ENCODE results near the gene ZFHX3.

ZFHX3 gene

DNA sequence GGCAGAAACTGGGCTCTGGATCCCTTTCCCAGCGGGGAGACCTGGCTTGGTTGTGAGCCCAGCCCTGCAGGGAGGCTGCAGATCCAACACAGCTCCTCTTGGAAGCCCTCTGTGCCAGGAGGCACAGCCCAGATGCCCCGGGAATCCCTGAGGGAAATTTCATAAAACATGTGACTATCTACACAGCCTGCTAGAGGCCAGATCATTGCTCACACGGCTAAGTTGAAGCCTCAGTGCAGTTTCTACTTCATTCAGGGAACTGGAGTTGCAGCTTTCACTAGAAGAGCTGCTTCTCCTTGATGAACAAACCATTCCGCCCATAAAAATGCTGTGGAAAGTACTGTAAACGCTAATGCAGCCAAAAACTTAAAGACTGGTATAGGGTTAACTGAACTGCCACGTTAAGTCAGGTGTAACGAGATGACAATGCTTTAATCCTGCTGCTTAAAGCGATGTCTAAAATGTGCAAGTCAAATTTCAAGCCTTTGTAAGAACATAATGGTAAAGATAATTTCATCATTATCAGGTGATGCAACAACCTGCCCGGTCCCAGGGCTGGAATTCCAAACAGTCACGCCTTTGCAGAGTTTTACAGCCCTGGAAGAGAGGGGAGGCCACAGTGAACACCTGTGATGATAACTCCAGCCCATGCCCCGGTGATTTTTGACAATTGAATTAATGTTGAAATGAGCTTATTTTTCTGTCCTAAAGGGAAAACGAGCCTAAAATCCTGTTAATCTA lies 172.5 kb downstream of the ZFHX3 start:
- no peak overlapping the region for H3K27ac Mint-ChIP-seq
- H3K4me3 Mint-ChIP-seq: no peak overlapping the region
- H3K36me3 Mint-ChIP-seq: no peaks in the 10 kb centered on the region
- no peaks in the 10 kb centered on the region for H3K9me3 Mint-ChIP-seq (ENCODE audit: low read depth)
- peaks cover 3% of the 10 kb centered on the region for H3K27me3 Mint-ChIP-seq
- H3K4me1 Mint-ChIP-seq (ENCODE audit: low read depth): peaks cover 16% of the 10 kb centered on the region

DNA sequence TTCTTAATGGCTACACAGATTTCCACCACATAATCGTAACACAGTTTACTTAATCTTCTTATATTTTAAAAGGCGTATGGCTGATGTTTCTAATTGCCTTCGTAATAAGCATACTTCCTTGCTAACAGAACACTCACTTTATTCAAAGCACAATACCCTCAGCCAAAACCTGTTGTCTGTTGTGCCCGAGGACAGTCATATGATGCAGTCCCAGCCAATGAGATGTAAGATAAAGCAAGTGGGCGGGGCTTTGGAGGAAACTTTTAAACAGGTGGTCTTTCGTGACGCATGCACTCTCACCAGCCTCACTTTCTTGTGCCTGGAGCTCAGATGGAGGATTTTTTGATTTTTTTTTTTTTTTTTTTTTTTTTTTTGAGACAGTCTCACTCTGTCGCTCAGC lies 174.1 kb downstream of the ZFHX3 start:
- Mint-ChIP-seq H3K36me3 (no peaks in the 10 kb centered on the region), H3K9me3 (ENCODE audit: low read depth) (no peaks in the 10 kb centered on the region), H3K4me1 (ENCODE audit: low read depth) (peaks cover 16% of the 10 kb centered on the region), H3K27me3 (peaks cover 3% of the 10 kb centered on the region), H3K4me3 (no peak overlapping the region), H3K27ac (no peak overlapping the region)

DNA sequence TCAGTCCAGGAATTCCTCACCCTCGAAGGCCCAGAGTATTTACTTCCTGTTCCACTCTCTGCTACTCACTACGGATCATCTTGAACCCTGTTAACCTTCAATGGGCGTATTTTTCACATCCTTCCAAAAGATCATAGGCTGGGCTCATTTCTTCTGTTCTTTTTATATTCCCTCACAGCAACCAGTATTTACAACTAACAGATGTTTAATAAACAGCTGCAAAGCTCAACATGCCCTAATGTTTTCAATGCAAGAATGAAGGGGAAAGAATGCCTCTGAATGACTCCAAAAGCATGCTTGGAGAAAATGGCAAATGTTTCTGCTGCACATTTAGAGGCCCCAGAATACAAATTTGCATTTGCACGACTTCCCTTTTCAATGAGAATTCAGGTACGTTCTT lies 174.9 kb downstream of the ZFHX3 start:
- Mint-ChIP-seq H3K27me3 (peaks cover 3% of the 10 kb centered on the region), H3K4me3 (no peak overlapping the region), H3K4me1 (ENCODE audit: low read depth) (peaks cover 16% of the 10 kb centered on the region), H3K27ac (no peak overlapping the region), H3K36me3 (no peaks in the 10 kb centered on the region), H3K9me3 (ENCODE audit: low read depth) (no peaks in the 10 kb centered on the region)

DNA sequence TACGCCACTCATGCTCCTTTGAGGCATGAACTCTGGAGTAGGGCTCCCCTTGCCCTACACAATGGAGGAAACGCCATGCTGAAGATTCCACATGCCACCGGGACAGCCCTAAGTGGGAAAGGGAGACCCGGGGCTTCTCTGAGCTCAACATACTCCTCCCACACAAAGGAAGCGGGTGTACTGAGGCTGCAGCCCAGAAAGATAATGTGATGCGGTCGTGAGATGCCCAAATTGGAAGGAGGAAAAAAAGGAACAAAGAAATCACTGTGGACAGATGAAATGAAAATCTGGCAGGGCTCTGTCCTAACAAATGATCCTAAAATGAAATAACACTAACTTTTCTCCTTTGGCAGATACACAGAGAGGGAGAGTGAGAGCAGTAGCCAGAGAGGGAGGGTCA lies 182.1 kb downstream of the ZFHX3 start:
- Mint-ChIP-seq H3K9me3 (ENCODE audit: low read depth) (no peaks in the 10 kb centered on the region), H3K27me3 (peaks cover 2% of the 10 kb centered on the region), H3K27ac (no peak overlapping the region), H3K4me3 (no peak overlapping the region), H3K4me1 (ENCODE audit: low read depth) (no peaks in the 10 kb centered on the region), H3K36me3 (no peaks in the 10 kb centered on the region)

DNA sequence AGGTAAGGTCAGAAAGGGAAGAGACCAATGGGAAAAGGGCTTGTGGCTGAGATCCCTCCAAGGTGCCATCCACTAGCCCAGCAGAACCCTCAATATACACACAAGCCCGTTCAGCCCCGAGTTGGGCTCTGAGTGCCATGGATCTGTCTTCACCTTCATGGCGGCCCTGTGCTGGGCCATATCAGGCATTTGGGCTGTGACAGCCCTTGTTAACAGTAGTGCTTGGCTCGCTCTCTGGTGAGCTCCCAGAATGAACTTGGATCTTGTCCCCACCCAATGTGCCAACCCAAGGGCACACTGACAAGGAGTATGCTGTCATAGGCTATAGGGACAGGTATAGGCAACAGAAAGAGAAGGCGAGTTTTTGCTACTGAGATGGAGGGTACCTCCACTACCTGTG lies 182.7 kb downstream of the ZFHX3 start:
- Mint-ChIP-seq H3K4me1 (ENCODE audit: low read depth) (no peaks in the 10 kb centered on the region), H3K4me3 (no peak overlapping the region), H3K27me3 (peaks cover 2% of the 10 kb centered on the region), H3K36me3 (no peaks in the 10 kb centered on the region), H3K9me3 (ENCODE audit: low read depth) (no peaks in the 10 kb centered on the region), H3K27ac (no peak overlapping the region)

DNA sequence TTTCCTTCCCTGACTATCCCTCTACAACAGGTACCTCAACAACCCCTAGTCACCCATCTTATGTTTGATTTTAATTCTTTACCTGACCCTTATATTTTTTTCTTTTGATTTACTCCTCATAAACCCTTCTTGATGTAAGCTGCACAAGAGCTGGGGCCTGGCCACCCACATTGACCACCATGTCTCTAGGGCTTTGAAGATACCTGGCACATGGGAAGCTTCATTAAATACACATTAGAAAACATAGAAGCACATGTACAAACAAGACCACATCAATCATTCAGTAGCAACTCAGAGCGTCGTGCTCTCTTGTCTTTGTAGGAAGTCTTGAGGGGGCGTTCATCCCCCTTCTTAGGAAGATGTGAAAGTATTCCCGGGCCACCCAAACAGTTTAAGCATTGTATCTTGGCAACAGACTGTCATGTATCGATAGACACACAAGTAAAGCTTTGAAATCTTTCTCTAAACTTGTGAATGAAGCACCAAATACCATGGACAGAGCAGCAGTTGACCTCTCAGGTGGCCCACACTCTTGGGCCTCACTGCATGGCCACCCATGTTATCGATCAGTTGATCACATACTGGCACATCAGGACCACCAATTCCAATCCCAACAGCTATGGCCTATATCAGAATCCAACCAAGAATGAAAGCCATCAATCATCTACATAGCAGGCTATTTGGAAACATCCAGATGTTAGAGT lies 183.6 kb downstream of the ZFHX3 start:
- H3K27ac Mint-ChIP-seq: no peak overlapping the region
- H3K36me3 Mint-ChIP-seq: no peaks in the 10 kb centered on the region
- H3K4me1 Mint-ChIP-seq (ENCODE audit: low read depth): no peaks in the 10 kb centered on the region
- H3K4me3 Mint-ChIP-seq: no peak overlapping the region
- no peaks in the 10 kb centered on the region for H3K9me3 Mint-ChIP-seq (ENCODE audit: low read depth)
- peaks cover 3% of the 10 kb centered on the region for H3K27me3 Mint-ChIP-seq

DNA sequence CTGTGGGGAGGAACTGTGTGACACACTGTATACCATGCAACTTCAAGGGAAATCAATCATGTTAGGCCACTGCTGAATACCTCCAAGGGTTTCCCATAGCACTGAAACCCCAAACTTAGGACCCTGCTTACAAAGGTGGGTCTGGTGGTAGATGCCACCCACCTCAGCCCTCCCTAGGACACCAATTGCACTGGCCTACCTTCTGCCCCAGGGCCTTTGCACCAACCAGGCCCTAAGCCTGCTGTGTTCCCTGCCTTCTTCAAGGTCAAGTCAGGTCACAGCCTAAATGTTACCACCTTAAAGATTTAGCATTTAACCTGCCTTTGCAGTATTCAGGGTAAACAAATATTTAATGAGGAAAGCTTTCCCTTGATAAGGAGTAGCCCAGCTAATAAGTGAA lies 185.8 kb downstream of the ZFHX3 start:
- H3K4me3 Mint-ChIP-seq: no peak overlapping the region
- peaks cover 3% of the 10 kb centered on the region for H3K27me3 Mint-ChIP-seq

DNA sequence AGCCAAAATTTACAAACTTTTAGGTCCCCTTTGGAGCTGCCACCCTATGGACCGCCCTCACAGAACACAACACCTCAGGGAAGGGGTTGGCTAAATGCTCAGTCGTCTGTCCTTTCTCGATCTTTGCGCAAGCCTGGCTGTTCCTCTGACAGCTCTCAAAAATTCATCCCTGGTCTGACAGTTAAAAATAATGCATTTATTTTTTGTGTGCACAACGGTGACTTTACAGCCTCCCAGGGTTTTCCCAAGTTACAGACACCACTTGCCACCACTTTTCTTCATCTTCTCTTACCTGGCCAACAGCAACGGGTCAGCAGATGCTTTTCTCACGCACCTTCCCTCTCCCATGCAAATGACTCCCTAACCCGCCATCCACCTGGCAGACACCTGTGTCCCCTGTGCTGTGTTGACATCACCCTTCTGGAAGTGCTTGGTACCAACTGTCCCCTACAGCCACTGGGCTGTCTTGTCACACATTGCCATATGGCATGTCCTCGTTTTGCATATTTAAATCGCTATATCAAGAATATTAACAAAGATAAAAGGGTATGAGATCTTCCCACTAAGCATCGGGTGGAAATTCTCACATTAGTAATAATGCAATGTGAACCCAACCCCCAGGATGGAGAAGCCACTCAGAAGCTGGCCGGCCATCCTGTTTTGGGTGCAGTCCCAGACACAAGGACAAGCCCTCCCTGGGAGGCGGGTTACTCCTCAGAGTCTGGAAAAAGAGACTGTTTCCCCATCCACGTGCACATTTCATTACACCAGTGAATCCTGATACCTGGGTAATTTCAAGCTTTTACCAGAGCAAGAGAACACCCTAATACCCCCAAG lies 187.0 kb downstream of the ZFHX3 start:
- peaks cover 3% of the 10 kb centered on the region for H3K27me3 Mint-ChIP-seq
- no peak overlapping the region for H3K27ac Mint-ChIP-seq
- no peaks in the 10 kb centered on the region for H3K36me3 Mint-ChIP-seq
- no peak overlapping the region for H3K4me3 Mint-ChIP-seq
- no peaks in the 10 kb centered on the region for H3K4me1 Mint-ChIP-seq (ENCODE audit: low read depth)
- no peaks in the 10 kb centered on the region for H3K9me3 Mint-ChIP-seq (ENCODE audit: low read depth)

More for the DNA sequence above, 185.8 kb downstream of the ZFHX3 start:
- H3K27ac Mint-ChIP-seq: no peak overlapping the region
- no peaks in the 10 kb centered on the region for H3K4me1 Mint-ChIP-seq (ENCODE audit: low read depth)
- H3K36me3 Mint-ChIP-seq: no peaks in the 10 kb centered on the region
- H3K9me3 Mint-ChIP-seq (ENCODE audit: low read depth): no peaks in the 10 kb centered on the region

DNA sequence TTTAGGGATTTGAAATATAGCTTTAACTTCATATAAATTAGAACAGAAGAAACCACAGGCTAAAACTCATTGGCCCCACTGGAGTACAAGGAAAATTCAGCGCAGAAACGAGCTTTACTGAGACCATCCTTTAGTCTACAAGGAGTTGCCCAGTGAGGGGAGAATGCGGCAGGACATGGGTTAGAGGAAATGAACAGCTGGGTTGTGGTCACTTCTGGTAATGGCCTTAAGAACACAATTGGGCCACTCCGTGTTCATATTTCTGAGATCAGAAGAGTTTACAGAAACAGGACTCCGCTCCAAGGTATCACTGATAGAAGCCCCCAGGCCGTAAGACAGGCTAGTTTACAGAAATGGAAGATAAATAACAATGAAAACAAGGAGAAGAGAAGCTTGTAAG lies 188.3 kb downstream of the ZFHX3 start:
- Mint-ChIP-seq H3K4me3 (no peak overlapping the region), H3K4me1 (ENCODE audit: low read depth) (no peaks in the 10 kb centered on the region), H3K9me3 (ENCODE audit: low read depth) (no peaks in the 10 kb centered on the region), H3K36me3 (no peaks in the 10 kb centered on the region), H3K27ac (no peak overlapping the region), H3K27me3 (peaks cover 1% of the 10 kb centered on the region)

DNA sequence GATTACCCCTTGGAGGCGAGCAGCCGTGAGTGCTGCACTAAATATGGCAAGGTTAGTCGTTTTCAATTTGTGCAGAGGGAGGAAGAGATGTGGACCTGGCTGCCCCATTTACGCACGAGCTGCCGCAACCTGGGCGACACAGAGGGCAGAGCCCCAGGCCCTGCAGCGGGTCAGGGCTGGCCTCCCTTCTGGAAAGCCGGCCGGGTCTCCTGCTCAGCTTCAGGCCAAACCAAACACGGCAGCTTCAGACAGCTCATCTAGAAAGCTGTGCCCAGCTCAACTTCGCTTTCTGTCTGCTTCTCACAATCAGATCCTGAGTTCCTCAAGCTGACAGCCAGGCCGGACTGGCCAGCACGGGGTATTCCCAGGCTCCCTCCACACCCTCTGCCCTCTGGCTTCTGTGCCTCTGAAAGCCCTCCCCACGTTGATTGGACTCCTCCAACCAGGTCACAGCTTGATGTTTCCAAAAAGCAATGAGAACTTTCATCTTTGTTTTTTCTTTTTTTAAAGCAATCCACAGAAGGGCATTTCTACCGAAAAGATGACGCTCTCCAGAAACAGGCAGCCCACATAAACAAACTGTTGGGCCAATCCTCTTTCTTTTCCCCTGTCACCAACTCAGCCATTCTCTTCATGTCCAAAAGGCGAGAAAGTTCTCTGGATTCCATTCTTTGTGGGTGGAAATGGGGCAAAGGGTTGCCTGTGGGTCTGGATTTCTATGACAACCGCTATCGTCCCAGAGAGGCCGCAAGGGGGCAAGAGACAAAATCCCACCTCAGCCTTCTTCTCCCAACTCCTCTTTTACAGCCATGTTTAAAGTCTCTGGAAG lies 189.0 kb downstream of the ZFHX3 start:
- H3K27ac Mint-ChIP-seq: no peak overlapping the region

DNA sequence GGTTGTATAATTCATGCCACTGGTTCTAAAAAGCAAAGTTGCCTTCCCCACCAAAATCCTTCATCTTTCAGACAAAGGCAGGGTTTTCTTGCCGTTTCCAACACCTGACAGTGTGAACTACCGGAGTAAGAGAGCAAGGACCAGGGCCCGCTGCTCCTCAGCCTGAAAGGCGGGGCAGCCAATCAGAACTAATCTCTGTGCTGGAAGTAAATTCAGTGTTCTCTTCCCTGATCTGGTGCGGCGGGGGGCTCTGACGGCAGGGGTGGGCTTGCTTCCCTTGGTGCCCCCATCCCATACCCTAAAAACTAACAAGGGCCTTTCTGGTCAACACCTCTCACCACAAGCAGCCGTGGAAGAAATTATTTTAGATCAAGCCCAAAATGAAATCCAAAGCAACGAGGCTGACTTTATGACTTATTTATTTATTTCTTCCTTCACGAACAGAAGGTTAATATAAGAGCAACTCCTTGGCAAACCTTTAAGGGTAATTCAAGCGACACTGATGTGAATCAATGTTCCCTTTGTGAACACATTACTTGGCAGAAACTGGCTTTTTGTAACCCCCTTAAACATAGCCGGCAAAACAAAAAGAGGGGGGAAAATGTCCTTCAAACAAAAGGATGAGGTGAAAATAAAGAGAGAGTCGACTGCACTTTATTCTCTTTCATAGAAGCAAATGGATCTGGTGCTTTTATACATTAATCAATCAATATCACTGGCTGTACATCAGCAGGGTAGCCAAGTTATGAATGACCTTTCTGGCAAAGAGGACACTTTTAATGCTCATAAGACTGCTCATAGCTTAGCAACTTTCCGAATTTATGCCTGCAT lies 189.9 kb downstream of the ZFHX3 start:
- no peaks in the 10 kb centered on the region for H3K36me3 Mint-ChIP-seq
- H3K4me3 Mint-ChIP-seq: no peak overlapping the region
- no peaks in the 10 kb centered on the region for H3K9me3 Mint-ChIP-seq (ENCODE audit: low read depth)
- peaks cover 4% of the 10 kb centered on the region for H3K4me1 Mint-ChIP-seq (ENCODE audit: low read depth)
- peaks cover 1% of the 10 kb centered on the region for H3K27me3 Mint-ChIP-seq
- H3K27ac Mint-ChIP-seq: no peak overlapping the region

More for the DNA sequence above, 189.0 kb downstream of the ZFHX3 start:
- H3K4me3 Mint-ChIP-seq: no peak overlapping the region
- peaks cover 1% of the 10 kb centered on the region for H3K27me3 Mint-ChIP-seq
- H3K9me3 Mint-ChIP-seq (ENCODE audit: low read depth): no peaks in the 10 kb centered on the region
- no peaks in the 10 kb centered on the region for H3K36me3 Mint-ChIP-seq
- no peaks in the 10 kb centered on the region for H3K4me1 Mint-ChIP-seq (ENCODE audit: low read depth)

DNA sequence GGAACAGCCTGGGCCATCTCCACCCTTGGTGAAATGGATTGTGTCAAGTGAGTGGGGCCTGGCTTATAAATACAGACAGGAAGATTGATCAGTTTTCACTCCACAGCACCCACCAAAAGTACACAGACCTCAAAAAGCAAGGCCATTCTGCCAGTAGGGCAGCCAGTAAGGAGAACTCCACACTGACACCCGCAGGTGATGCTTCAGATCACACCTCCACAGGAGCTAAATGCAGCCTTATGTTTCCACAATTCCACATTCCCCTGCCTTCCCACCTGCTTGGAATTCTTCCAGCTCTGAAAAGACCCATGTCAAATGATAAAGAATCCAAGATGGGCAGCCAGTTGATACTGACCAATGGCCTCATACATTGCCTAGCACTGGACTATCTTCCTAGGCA lies 191.1 kb downstream of the ZFHX3 start:
- Mint-ChIP-seq H3K9me3 (ENCODE audit: low read depth) (no peaks in the 10 kb centered on the region), H3K27me3 (peaks cover 1% of the 10 kb centered on the region), H3K36me3 (no peaks in the 10 kb centered on the region), H3K4me3 (no peak overlapping the region), H3K4me1 (ENCODE audit: low read depth) (peaks cover 4% of the 10 kb centered on the region), H3K27ac (no peak overlapping the region)

DNA sequence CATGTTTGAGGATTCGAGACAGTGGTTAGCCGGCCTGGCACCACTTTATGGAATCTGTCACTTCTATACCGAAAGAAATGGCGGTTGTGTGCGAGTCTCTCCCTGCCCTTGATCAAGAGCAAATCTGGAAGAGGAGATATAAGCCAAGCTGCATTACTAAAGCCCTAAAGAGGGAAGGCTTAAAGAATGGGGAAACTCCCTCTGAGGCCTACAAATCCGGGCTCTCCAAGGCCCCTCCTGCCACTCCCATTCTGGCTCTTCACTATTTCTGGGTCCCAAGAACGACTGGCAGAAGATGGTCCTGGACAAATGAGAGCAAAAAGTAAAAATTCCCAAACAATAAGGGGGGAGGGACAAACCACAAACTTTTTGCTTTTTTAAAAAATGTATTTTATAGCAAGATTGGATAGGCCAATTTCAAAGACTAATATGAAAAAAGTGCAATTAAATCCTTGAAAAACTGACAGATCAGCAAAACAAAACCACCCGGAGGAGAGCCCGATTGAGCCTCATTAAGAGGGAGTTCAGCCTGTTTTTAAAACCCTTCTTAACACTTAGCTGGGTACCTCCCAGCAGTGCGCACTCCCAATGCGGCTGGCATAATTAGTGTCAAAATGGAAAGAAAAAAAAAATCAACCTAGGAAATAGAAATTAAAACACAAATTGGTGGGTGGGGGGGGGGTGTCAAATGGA lies 193.5 kb downstream of the ZFHX3 start:
- Mint-ChIP-seq H3K9me3 (ENCODE audit: low read depth) (no peaks in the 10 kb centered on the region), H3K27ac (no peak overlapping the region), H3K4me3 (no peak overlapping the region), H3K4me1 (ENCODE audit: low read depth) (peaks cover 4% of the 10 kb centered on the region), H3K27me3 (no peaks in the 10 kb centered on the region), H3K36me3 (no peaks in the 10 kb centered on the region)

Data from activated naive CD8-positive, alpha-beta T cell (primary cell).